Measurements from ENCODE around the gene DIAPH1.

GRCh38 chr5:141618030-141618803, 583 bp downstream of the DIAPH1 start:
- TF ChIP-seq POLR2A (IDR thresholded peaks at IDR 0.05; ENCODE audit: low read length) (no peak), GATA1 (IDR thresholded peaks at IDR 0.05; ENCODE audit: low read depth, low read length) (no peak)

Data from erythroblast (primary cell).